ENCODE results near the gene COL25A1.

The COL25A1 gene

GRCh38 chr4:108979759-108980158 lies 322.7 kb downstream of the COL25A1 start:
- no peak for DNase-seq (ENCODE audit: low read depth)
- H3K4me3 ChIP-seq (ENCODE audit: low read depth, low read length), result no peak overlapping the region
- TF ChIP-seq MYC (IDR thresholded peaks at IDR 0.05; ENCODE audit: low read depth, low read length), result no peak
- no peak for TF ChIP-seq CTCF (IDR thresholded peaks at IDR 0.05; ENCODE audit: low read depth, low read length)
- no peak for TF ChIP-seq MAX (IDR thresholded peaks at IDR 0.05; ENCODE audit: low read depth, low read length)
- TF ChIP-seq POLR2A (IDR thresholded peaks at IDR 0.05; ENCODE audit: extremely low read depth, insufficient read length), result no peak

GRCh38 chr4:108978066-108978465 lies 324.4 kb downstream of the COL25A1 start:
- no peak overlapping the region for H3K4me3 ChIP-seq (ENCODE audit: low read depth, low read length)

GRCh38 chr4:108972613-108973283 lies 329.7 kb downstream of the COL25A1 start:
- no peak overlapping the region for H3K4me3 ChIP-seq (ENCODE audit: low read depth, low read length)
- TF ChIP-seq MYC (IDR thresholded peaks at IDR 0.05; ENCODE audit: low read depth, low read length) (no peak), MAX (IDR thresholded peaks at IDR 0.05; ENCODE audit: low read depth, low read length) (no peak), POLR2A (IDR thresholded peaks at IDR 0.05; ENCODE audit: extremely low read depth, insufficient read length) (no peak), CTCF (IDR thresholded peaks at IDR 0.05; ENCODE audit: low read depth, low read length) (no peak)
- no peak for DNase-seq (ENCODE audit: low read depth)

More at GRCh38 chr4:108978066-108978465, 324.4 kb downstream of the COL25A1 start:
- TF ChIP-seq CTCF (IDR thresholded peaks at IDR 0.05; ENCODE audit: low read depth, low read length), result no peak
- TF ChIP-seq MYC (IDR thresholded peaks at IDR 0.05; ENCODE audit: low read depth, low read length), result no peak
- no peak for TF ChIP-seq MAX (IDR thresholded peaks at IDR 0.05; ENCODE audit: low read depth, low read length)
- TF ChIP-seq POLR2A (IDR thresholded peaks at IDR 0.05; ENCODE audit: extremely low read depth, insufficient read length), result no peak
- no peak for DNase-seq (ENCODE audit: low read depth)

GRCh38 chr4:108971473-108971872 lies 331.0 kb downstream of the COL25A1 start:
- DNase-seq (ENCODE audit: low read depth), result no peak
- TF ChIP-seq MYC (IDR thresholded peaks at IDR 0.05; ENCODE audit: low read depth, low read length), result no peak
- no peak for TF ChIP-seq POLR2A (IDR thresholded peaks at IDR 0.05; ENCODE audit: extremely low read depth, insufficient read length)
- TF ChIP-seq MAX (IDR thresholded peaks at IDR 0.05; ENCODE audit: low read depth, low read length), result no peak
- no peak for TF ChIP-seq CTCF (IDR thresholded peaks at IDR 0.05; ENCODE audit: low read depth, low read length)
- no peak overlapping the region for H3K4me3 ChIP-seq (ENCODE audit: low read depth, low read length)

GRCh38 chr4:108965472-108966076 lies 336.9 kb downstream of the COL25A1 start:
- H3K4me3 ChIP-seq (ENCODE audit: low read depth, low read length), result no peak overlapping the region
- TF ChIP-seq MYC (IDR thresholded peaks at IDR 0.05; ENCODE audit: low read depth, low read length), result no peak
- no peak for TF ChIP-seq POLR2A (IDR thresholded peaks at IDR 0.05; ENCODE audit: extremely low read depth, insufficient read length)
- no peak for TF ChIP-seq CTCF (IDR thresholded peaks at IDR 0.05; ENCODE audit: low read depth, low read length)
- TF ChIP-seq MAX (IDR thresholded peaks at IDR 0.05; ENCODE audit: low read depth, low read length), result no peak
- DNase-seq (ENCODE audit: low read depth), result no peak

All from NB4 (cell line).